Tibial artery (tissue), 4 donors: ENCODE results near the gene TGM2.

Source experiments
- DNase-seq, 2 donors: peaks; one replicate each; pipeline ENCODE4 v3.0.0-alpha.2; 2019
- H3K27ac ChIP-seq, 2 donors: fragments of 200-600 bp; sonication (generic) in 1 of 2; 1 replicate in 1 of 2; 2 replicates in 1 of 2; pipeline ENCODE4 v1.5.1; 2018 to 2019; ENCODE audit warnings: mild to moderate bottlenecking in 1 of 2
- H3K27me3 ChIP-seq, 2 donors: fragments of 200-600 bp; sonication (generic) in 1 of 2; one replicate each; pipeline versions ENCODE4 v1.5.1 to v1.6.0; 2016 to 2019
- H3K36me3 ChIP-seq, 3 donors: fragments of 200-600 bp; sonication (generic) in 2 of 3; one replicate each; pipeline ENCODE4 v1.5.1; 2016 to 2019; ENCODE audit warnings: mild to moderate bottlenecking in 2 of 3
- H3K4me1 ChIP-seq, 4 donors: fragments of 200-600 bp; sonication (generic) in 2 of 4; 1 replicate in 3 of 4; 2 replicates in 1 of 4; pipeline ENCODE4 v1.5.1; 2016 to 2019
- H3K4me3 ChIP-seq, 2 donors: fragments of 200-600 bp; sonication (generic) in 1 of 2; 1 replicate in 1 of 2; 2 replicates in 1 of 2; pipeline ENCODE4 v1.5.1; 2018 to 2019; ENCODE audit warnings: mild to moderate bottlenecking in 2 of 2
- H3K9me3 ChIP-seq, 3 donors: fragments of 200-600 bp; sonication (generic) in 1 of 3; one replicate each; pipeline ENCODE4 v1.5.1; 2016 to 2019
- intact Hi-C: fragments of 100-400 bp; cut with DNase I; formaldehyde crosslinking; loops from one replicate; pipeline ENCODE4 v1.15.0; 2023; ENCODE audit warnings: low total_unique reads
- TF ChIP-seq, protein P1 (sequence below), 2 experiments: fragments of 200-600 bp in 1 of 2; fragments of 450-650 bp in 1 of 2; IDR thresholded peaks; one replicate each; pipeline ENCODE4 v1.5.1; 2017 to 2019; ENCODE audit warnings: antibody characterized with exemption in 2 of 2, mild to moderate bottlenecking in 1 of 2, moderate library complexity in 1 of 2

TGM2 gene

DNA sequence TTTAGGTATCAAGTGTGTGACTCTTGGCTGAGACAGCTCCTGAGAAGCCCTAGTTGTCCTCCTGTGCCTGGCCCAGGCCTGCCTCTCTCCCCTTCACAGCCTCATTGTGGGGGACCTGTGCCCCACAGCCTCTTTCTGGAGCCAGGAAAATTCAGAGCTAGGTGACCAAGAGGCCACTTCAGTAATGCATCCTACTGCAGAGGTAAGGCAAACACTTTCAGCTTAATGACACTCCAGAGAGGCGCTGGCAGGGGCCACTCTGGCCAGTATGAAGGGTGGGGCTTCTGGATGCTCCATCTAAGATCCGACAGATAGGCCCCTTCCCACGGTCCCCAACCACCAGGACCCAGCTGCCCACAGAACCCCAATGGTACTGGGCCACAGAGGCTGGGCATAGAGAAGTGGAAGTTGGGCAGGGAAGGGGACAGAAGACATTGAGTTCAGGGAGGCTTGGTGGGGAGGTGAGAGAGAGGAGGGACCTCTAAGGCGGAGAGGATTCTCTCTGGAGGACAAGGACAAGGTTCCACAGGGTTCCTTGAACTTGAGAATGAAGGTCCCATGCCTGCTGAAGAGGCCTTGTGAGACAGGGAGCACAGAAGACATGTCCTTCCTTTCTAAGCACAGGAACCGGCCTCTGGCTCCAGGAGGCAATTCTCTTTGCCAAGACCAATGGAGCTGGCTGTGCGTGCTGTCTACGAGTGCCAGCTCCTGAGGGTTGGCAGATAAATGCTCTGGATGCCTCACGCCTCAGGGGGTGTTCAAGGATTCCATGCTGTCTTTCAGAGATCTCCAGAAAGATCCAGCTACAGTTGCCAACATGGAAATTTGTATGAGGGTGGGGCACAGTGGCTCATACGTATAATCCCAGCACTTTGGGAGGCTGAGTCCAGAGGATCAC lies 46.4 kb upstream of the TGM2 start:
- DNase-seq = peak; percentile 49 to 85
- no peaks in the 10 kb centered on the region for H3K27me3 ChIP-seq
- H3K4me3 ChIP-seq = no peak overlapping the region
- H3K4me1 ChIP-seq = peaks cover 0 to 55% (median 35%) of the 10 kb centered on the region in 4 donors
- intact Hi-C loops = no loop called here
- H3K36me3 ChIP-seq = no peaks in the 10 kb centered on the region
- TF ChIP-seq, protein P1, sequence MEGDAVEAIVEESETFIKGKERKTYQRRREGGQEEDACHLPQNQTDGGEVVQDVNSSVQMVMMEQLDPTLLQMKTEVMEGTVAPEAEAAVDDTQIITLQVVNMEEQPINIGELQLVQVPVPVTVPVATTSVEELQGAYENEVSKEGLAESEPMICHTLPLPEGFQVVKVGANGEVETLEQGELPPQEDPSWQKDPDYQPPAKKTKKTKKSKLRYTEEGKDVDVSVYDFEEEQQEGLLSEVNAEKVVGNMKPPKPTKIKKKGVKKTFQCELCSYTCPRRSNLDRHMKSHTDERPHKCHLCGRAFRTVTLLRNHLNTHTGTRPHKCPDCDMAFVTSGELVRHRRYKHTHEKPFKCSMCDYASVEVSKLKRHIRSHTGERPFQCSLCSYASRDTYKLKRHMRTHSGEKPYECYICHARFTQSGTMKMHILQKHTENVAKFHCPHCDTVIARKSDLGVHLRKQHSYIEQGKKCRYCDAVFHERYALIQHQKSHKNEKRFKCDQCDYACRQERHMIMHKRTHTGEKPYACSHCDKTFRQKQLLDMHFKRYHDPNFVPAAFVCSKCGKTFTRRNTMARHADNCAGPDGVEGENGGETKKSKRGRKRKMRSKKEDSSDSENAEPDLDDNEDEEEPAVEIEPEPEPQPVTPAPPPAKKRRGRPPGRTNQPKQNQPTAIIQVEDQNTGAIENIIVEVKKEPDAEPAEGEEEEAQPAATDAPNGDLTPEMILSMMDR (IDR thresholded peaks at IDR 0.05) = no peak
- H3K27ac ChIP-seq = peak overlapping the region; percentile 78 to 82
- H3K9me3 ChIP-seq = no peaks in the 10 kb centered on the region

DNA sequence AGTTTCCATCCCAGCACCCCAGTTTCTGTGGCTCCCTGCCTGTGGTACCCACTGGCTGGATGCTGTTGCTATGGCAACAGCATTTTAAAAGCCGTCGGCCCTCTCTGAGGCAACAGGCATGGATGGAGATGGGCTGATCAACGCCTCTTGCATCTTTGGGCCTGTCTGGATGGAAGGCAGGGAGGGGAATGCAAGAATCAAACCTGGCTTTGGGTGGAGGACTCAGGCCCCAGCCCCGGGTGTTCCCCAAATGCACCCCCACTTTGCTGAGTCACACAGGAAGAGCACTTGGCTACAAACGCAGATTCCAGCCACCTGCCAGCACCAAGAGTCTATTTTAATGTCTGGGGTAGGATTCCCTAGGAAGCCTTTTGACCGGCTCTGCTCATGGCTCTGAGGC lies 45.7 kb upstream of the TGM2 start:
- Histone ChIP-seq H3K9me3 (no peaks in the 10 kb centered on the region), H3K4me1 (peaks cover 0 to 55% (median 35%) of the 10 kb centered on the region in 4 donors), H3K4me3 (no peak overlapping the region), H3K27ac (peak overlapping the region; percentile 78 to 82), H3K36me3 (no peaks in the 10 kb centered on the region), H3K27me3 (no peaks in the 10 kb centered on the region)
- intact Hi-C loops = no loop called here
- TF ChIP-seq, protein P1 (IDR thresholded peaks at IDR 0.05) = no peak
- DNase-seq = peak; percentile 13 to 65

DNA sequence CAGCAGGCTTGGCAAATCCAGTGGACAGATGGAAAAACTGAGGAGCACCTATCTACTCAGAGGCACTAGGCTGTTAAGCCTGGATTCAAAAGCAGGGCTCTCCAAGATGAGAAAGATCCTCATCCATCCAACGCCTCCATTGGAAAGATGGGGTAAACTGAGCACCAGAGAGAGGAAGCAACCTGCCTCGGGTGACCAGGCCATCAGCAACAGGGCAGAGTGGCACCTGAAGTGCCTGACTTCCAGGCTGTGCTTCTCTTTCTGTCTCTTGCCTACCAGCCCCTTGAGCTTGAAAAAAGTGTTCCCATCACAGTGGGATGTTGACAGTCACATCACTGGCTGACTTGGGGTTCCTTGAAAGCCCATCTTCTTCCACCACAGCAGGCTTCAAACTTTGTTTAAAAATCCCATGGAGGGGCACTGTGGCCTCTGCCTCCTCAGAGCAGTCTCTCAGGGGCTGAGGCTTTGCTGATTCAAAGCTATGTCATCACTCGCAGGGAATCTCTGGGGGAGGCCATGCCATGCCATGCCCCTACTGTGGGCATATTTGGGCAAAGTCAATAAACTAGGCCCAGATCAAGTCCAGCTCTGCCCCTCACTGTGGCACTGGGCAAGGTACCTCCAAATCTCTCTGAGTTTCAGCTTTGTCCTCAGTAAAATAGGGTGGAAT lies 44.8 kb upstream of the TGM2 start:
- TF ChIP-seq, protein P1 (IDR thresholded peaks at IDR 0.05) = no peak
- H3K9me3 ChIP-seq = no peaks in the 10 kb centered on the region
- intact Hi-C loops = no loop called here
- H3K4me1 ChIP-seq = peaks cover 0 to 55% (median 35%) of the 10 kb centered on the region in 4 donors
- peak overlapping the region; percentile 78 to 82 for H3K27ac ChIP-seq
- DNase-seq = peak; percentile 20 to 68
- no peaks in the 10 kb centered on the region for H3K27me3 ChIP-seq
- H3K36me3 ChIP-seq = no peaks in the 10 kb centered on the region
- no peak overlapping the region for H3K4me3 ChIP-seq

GRCh38 chr20:38209054-38209675 lies 44.1 kb upstream of the TGM2 start:
- intact Hi-C loops = no loop called here
- TF ChIP-seq, protein P1 (IDR thresholded peaks at IDR 0.05) = no peak
- Histone ChIP-seq H3K9me3 (no peaks in the 10 kb centered on the region), H3K36me3 (no peaks in the 10 kb centered on the region), H3K4me3 (no peak overlapping the region), H3K4me1 (peaks cover 0 to 55% (median 35%) of the 10 kb centered on the region in 4 donors), H3K27me3 (no peaks in the 10 kb centered on the region), H3K27ac (peak overlapping the region; percentile 78 to 82)
- peak; percentile 46 to 87 for DNase-seq

DNA sequence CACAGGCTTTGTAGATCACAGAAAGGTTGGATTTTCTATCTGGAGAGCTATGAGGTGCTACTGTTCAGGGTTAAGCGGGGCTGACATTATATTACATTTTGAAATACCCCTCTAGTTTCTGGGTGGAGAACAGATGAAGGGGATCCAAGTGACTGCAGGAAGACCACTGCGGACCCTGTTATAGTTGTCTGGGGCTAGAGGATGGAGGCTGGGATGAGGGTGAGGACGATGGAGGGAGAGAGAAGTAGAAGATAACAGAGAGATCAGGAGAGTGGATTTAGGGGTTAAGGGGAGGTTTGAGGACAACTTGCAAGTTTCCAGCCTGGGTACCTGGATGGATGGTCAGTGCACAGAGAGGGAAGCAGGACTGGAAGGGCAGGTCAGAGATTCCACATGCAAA lies 43.5 kb upstream of the TGM2 start:
- Histone ChIP-seq H3K4me3 (no peak overlapping the region), H3K9me3 (no peaks in the 10 kb centered on the region), H3K36me3 (no peaks in the 10 kb centered on the region), H3K27ac (peak overlapping the region; percentile 78 to 82), H3K27me3 (no peaks in the 10 kb centered on the region), H3K4me1 (peaks cover 0 to 54% (median 35%) of the 10 kb centered on the region in 4 donors)
- DNase-seq = peak in 1 of 2 donors; percentile 27
- TF ChIP-seq, protein P1 (IDR thresholded peaks at IDR 0.05) = no peak
- intact Hi-C loops = no loop called here
